WTC11 (cell line): ENCODE measurements around the gene PPIH.

Experiments used
- CBFB ChIP-seq: sonication (generic); formaldehyde crosslinking; IDR thresholded peaks from 2 replicates; pipeline ENCODE4 v1.8.1; 2022; ENCODE audit warnings: mild to moderate bottlenecking, low read depth, missing genetic modification reagents
- CREM ChIP-seq: sonication (generic); formaldehyde crosslinking; IDR thresholded peaks from 2 replicates; pipeline ENCODE4 v1.8.1; 2022; ENCODE audit warnings: mild to moderate bottlenecking, missing genetic modification reagents, moderate library complexity
- ELF4 ChIP-seq: sonication (generic); formaldehyde crosslinking; IDR thresholded peaks from 2 replicates; pipeline ENCODE4 v1.8.1; 2022; ENCODE audit warnings: low read depth, mild to moderate bottlenecking, moderate library complexity, missing genetic modification reagents
- GABPB1 ChIP-seq: sonication (generic); formaldehyde crosslinking; IDR thresholded peaks from 2 replicates; pipeline ENCODE4 v1.8.1; 2023; ENCODE audit warnings: mild to moderate bottlenecking, missing genetic modification reagents
- KAT7 ChIP-seq: sonication (generic); formaldehyde crosslinking; IDR thresholded peaks from 2 replicates; pipeline ENCODE4 v1.8.1; 2023; ENCODE audit warnings: missing genetic modification reagents, mild to moderate bottlenecking, borderline replicate concordance
- NFYB ChIP-seq: sonication (generic); formaldehyde crosslinking; conservative IDR thresholded peaks from 2 replicates; pipeline ENCODE4 v1.8.0; 2022; ENCODE audit warnings: low read depth, missing genetic modification reagents
- NR2C2 ChIP-seq: sonication (generic); formaldehyde crosslinking; IDR thresholded peaks from 2 replicates; pipeline ENCODE4 v1.8.0; 2022; ENCODE audit warnings: mild to moderate bottlenecking, missing genetic modification reagents
- TF ChIP-seq, protein P1 (sequence below): fragments of 200-600 bp; IDR thresholded peaks from 2 replicates; pipeline ENCODE4 v1.8.0; 2022; ENCODE audit warnings: antibody characterized with exemption
- TF ChIP-seq, protein P2 (sequence below): sonication (generic); formaldehyde crosslinking; IDR thresholded peaks from 2 replicates; pipeline ENCODE4 v1.8.1; 2022; ENCODE audit warnings: low read depth, missing genetic modification reagents, borderline replicate concordance
- TF ChIP-seq, protein P3 (sequence below): sonication (generic); formaldehyde crosslinking; IDR thresholded peaks from 2 replicates; pipeline ENCODE4 v1.8.1; 2023; ENCODE audit warnings: mild to moderate bottlenecking, missing genetic modification reagents

DNA sequence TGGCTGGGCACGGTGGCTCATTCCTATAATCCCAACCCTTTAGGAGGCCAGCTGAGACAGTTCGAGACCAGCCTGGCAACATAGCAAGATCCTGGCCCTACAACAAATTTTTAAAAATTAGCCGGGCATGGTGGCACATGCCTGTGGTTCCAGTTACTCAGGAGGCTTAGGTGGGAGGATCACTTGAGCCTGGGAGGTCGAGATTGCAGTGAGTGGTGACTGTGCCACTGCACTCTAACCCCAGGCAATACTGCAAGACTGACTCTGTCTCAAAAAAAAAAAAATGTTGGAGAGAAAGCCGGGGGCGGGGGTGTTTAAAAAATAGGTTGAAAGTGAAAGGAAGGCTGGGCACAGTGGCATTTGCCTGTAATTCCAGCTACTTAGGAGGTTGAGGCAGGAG is 65.3 kb downstream of the PPIH start:
- TF ChIP-seq ELF4 (CRISPR knock-in tag) (no peak), CREM (CRISPR knock-in tag) (no peak), GABPB1 (CRISPR knock-in tag) (no peak), NFYB (CRISPR knock-in tag) (no peak), NR2C2 (CRISPR knock-in tag) (no peak), CBFB (CRISPR knock-in tag) (no peak), KAT7 (no peak)
- TF ChIP-seq, protein P1, sequence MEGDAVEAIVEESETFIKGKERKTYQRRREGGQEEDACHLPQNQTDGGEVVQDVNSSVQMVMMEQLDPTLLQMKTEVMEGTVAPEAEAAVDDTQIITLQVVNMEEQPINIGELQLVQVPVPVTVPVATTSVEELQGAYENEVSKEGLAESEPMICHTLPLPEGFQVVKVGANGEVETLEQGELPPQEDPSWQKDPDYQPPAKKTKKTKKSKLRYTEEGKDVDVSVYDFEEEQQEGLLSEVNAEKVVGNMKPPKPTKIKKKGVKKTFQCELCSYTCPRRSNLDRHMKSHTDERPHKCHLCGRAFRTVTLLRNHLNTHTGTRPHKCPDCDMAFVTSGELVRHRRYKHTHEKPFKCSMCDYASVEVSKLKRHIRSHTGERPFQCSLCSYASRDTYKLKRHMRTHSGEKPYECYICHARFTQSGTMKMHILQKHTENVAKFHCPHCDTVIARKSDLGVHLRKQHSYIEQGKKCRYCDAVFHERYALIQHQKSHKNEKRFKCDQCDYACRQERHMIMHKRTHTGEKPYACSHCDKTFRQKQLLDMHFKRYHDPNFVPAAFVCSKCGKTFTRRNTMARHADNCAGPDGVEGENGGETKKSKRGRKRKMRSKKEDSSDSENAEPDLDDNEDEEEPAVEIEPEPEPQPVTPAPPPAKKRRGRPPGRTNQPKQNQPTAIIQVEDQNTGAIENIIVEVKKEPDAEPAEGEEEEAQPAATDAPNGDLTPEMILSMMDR, result no peak
- TF ChIP-seq, protein P2, sequence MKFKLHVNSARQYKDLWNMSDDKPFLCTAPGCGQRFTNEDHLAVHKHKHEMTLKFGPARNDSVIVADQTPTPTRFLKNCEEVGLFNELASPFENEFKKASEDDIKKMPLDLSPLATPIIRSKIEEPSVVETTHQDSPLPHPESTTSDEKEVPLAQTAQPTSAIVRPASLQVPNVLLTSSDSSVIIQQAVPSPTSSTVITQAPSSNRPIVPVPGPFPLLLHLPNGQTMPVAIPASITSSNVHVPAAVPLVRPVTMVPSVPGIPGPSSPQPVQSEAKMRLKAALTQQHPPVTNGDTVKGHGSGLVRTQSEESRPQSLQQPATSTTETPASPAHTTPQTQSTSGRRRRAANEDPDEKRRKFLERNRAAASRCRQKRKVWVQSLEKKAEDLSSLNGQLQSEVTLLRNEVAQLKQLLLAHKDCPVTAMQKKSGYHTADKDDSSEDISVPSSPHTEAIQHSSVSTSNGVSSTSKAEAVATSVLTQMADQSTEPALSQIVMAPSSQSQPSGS (CRISPR knock-in tag), result no peak
- TF ChIP-seq, protein P3, sequence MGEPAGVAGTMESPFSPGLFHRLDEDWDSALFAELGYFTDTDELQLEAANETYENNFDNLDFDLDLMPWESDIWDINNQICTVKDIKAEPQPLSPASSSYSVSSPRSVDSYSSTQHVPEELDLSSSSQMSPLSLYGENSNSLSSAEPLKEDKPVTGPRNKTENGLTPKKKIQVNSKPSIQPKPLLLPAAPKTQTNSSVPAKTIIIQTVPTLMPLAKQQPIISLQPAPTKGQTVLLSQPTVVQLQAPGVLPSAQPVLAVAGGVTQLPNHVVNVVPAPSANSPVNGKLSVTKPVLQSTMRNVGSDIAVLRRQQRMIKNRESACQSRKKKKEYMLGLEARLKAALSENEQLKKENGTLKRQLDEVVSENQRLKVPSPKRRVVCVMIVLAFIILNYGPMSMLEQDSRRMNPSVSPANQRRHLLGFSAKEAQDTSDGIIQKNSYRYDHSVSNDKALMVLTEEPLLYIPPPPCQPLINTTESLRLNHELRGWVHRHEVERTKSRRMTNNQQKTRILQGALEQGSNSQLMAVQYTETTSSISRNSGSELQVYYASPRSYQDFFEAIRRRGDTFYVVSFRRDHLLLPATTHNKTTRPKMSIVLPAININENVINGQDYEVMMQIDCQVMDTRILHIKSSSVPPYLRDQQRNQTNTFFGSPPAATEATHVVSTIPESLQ (CRISPR knock-in tag), result no peak
